NCI-H2081 (cell line): ENCODE measurements around the gene FGR.

Source experiments
- DNase-seq, 2 experiments: peaks; one replicate each; lab custom pipeline; 2025; lab: John Stamatoyannopoulos, UW

The FGR gene

GRCh38 chr1:27600498-27601175, 34.3 kb downstream of the FGR start:
- no peak for DNase-seq

DNA sequence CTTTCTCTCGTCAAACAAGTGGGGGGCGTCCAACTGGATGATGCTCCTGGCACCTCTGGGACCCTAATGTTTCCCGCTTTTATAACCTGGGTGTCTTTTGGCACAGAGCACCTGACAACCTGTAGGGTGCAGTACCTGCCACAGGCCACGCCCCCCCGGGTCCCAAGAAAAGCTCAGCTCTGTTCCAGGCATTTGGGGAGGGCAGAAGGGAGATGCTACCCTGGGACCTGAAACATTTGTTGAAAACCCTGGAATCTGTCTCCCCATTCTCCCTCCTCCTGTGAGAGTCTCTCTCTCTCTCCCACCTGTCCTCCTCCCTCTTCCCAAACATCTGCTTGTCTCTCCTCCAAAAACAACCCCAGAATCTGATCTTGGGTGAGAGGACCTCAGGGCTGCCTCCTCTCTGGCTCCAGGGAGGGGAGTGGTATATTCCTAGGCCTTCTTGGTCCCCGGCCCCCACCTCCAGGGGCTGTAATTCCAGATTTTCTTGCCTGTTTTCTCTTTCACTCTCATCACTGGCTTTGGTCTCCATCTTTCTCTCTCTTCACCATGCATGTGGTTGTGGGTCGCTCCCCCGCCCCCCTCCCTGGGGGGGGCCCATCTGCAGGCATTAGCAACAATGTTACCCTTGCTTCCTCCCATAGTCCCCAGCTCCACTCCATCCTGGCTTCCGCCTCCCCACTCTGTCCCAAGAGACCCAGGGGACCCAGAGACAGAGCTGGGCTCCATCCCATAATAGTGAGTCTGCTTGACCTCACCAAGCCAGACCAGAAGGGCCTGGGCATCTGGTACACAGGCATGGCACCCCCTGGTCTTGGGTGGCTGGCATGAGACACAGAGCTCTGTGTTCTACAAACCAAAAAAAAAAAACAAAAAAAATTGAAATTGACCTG, 35.1 kb downstream of the FGR start:
- DNase-seq, result no peak

DNA sequence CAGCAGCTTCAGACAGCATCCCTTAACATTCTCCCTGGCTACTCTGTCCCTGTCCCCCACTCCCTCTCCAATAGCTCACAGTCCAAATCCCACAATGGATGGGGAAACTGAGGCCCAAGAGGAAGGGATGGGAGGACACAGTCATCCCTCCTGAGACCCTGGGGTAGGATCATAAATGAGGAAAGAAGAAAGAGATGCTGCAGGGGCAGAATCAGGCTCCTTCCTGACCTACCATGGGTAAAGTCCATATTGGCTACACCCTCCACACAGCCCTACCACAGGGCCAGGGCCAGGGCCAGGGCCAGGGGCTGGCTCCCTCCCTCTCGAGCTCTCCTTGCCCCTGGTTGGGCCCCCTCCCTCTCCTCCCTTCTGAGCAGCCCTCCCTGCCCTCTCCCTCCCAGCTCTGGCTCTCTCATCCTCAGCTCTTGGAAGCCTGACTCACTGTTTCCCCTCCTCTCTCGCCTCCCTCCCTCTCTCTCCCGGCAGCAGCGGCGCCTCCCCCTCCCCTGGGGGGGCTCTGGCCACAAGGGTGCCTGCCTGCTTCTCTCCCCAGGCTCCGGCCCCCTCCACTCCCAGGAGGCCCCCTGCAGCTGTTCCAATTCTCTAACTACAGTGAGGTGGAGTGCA, 36.0 kb downstream of the FGR start:
- peak in 1 of 2 experiments; percentile 30 for DNase-seq

GRCh38 chr1:27598295-27598687, 36.7 kb downstream of the FGR start:
- DNase-seq, result no peak

GRCh38 chr1:27597516-27598294, 37.3 kb downstream of the FGR start:
- DNase-seq, result no peak

GRCh38 chr1:27596986-27597385, 38.0 kb downstream of the FGR start:
- DNase-seq, result no peak

GRCh38 chr1:27596261-27596660, 38.7 kb downstream of the FGR start:
- DNase-seq, result no peak

DNA sequence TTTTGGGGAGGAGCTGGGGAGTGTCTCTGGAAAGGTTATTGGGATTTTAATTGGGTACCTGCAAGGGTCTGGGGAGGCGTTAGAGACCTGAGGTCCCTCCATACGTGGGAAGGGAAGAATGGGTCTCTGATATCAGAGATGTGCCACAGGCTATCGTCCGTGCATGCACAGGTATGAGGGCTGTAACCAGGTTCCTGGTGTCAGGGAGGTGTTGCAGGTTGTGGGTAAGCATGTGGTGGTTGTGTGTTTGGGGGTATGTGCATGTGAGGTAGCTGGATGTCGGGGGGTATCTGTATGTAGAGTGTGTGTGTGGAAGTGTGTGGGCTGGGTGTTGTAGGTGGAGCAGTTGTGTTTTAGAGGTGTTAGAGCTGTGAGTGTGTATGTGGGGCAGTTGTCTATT, 39.4 kb downstream of the FGR start:
- no peak for DNase-seq

DNA sequence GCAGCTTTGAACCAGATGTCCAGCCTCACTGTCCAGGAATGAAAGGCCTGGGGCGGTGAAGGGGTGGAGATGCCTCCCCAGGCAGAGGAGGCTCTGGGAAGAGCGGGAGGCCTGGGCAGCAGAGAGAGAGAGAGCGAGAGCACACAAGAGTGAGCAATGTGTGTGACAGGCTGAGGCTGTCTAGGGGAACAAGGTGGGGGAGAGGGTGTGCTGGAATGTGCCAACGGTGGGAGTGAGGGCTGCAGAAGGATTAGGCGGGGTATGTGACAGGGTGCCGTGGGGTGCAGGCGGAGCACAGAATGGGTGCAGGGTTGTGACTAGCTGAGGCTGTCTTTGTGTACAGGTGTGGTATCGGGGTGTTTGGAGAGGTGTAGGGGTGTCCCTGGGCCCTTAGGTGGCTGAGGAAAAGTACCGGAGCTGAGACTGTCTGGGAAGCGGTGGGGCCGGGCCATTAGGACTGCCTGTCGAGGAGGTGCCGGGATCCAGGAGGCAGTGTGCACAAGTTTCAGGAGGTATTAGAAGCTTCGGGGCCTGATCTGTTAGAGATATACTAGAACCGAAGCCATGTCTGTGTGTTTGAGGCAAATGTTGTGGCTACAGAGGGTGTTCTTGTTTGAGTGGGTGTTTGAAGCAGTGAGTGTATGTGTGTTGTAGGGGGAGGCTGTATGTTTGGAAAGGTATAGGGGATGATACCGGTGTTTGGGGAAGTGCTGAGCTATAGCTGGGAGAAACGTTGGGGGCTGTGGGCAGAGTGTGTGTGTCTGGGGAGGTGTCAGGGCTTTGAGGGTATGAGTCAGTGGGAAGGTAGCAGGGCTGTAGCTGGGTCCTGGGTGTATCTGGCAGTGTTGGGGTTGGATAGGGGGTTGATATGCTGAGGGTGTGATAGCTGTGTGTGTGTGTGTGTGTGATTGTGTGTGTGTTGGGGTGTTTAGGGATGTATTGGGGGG, 40.1 kb downstream of the FGR start:
- no peak for DNase-seq

DNA sequence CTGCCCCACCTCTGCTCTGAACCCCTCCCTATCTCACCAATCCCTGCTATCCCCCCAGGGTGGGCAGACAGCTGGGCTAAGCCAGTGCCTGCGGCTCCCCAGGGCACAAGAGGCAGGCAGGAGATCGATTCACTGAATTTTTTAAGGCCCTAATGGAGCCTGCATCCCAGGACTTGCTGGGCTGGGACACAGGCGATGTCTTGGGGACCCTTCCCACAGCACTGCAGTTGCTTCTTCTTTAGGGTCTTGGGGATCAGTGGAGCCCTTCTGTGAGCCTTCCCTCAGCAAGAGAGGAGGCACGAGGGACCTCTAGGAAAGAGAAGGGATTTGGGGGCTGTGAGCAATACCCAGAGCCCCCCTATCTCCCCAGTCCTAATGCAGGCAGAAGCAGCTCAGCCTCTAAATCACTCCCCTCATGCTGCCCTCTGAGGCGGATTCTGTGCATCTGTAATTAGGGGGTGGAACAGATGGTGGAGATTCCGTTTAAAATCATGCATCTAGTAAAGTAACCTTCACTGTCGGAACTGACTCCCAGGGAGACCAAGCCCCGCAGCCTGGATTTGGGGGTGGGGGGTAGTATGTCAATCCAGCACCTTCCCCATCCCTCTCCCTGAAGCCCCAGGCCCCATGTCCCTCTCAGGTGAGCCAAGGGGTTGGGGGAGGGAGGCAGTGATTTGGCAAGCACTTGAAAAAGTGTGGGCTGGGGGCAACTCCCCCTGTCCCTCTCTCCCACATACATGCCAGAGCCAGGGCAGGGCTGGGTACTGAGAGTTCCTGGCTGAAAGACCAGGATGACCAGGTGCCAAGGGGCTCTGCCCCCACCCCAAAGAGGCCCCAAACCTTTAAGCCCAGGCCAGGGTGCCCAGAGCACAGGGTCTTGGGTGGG, 41.1 kb downstream of the FGR start:
- DNase-seq, result no peak

DNA sequence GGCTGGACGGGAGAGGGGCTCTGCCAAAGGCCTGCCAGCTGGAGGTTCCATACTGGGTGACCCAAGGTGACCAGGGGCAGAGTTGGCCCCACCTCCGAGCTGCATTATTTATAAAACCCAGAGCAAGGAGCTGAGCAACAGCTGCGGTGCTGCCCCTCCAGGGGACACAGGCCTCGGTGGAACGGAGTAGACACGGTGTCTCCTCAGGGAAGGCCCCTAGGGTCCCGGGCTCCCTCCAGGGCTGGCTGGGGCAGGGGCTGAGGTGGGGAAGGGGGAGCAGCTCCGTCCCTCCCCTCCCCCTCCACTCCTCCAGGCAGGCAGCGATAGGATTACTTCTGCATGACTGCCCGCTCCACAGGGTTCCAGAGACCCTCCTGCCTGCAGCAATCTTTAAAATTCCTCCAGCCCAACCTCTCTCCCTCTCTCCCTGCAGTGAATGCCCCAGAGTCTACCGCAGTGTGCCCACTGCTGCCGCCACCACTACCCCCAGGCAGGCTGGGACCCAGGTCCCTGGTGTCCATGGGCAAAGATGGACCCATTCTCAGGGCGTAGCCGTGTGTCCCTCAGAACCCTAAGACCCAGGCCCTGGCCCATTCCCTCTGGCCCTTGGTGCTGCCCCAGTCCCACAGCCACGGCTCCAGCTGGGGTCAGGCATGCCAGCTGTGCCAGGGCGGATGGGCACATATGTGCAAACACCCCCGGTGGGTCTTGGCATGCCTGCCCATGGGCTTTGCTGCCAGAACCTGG, 41.9 kb downstream of the FGR start:
- DNase-seq, result no peak

DNA sequence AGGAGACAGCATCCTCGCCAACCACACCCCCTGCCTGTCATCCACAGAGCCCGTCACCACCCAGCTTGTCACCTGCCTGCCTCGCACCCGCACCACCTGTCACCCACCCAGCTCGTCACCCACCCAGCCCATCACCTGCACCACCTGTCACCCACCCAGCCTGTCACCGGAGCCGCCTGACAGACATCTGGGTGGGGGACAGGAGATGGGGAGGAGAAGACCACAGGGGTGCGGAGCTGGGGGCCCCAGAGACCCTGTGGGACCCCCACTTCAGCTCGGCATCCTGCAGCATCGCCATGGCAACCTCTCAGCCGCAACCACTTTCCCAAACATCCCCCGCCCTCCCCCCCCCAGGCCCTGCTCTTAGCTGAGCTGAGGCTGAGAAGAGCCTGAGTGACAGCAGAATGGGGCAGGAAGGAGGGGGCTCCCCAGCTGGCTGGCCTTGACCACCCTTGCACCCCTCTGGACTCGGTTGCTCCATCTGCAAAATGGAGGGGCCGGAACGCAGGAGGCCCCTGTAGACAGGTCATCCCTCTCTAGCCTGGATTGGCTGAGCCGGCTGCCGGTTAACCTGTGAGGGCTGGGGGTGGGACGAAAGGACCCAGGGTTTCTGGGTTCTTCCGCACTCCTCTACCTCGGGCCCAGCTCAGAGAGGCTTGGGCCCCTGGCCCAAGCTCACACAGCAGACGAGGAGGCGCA, 42.6 kb downstream of the FGR start:
- no peak for DNase-seq

GRCh38 chr1:27591622-27592021, 43.4 kb downstream of the FGR start:
- DNase-seq, result peak in 1 of 2 experiments; percentile 62

- no peak for DNase-seq
Measured at GRCh38 chr1:27590917-27591508, 44.0 kb downstream of the FGR start.

GRCh38 chr1:27589841-27590426, 45.1 kb downstream of the FGR start:
- peak; percentile 64 to 85 for DNase-seq

GRCh38 chr1:27589441-27589840, 45.5 kb downstream of the FGR start:
- no peak for DNase-seq

DNA sequence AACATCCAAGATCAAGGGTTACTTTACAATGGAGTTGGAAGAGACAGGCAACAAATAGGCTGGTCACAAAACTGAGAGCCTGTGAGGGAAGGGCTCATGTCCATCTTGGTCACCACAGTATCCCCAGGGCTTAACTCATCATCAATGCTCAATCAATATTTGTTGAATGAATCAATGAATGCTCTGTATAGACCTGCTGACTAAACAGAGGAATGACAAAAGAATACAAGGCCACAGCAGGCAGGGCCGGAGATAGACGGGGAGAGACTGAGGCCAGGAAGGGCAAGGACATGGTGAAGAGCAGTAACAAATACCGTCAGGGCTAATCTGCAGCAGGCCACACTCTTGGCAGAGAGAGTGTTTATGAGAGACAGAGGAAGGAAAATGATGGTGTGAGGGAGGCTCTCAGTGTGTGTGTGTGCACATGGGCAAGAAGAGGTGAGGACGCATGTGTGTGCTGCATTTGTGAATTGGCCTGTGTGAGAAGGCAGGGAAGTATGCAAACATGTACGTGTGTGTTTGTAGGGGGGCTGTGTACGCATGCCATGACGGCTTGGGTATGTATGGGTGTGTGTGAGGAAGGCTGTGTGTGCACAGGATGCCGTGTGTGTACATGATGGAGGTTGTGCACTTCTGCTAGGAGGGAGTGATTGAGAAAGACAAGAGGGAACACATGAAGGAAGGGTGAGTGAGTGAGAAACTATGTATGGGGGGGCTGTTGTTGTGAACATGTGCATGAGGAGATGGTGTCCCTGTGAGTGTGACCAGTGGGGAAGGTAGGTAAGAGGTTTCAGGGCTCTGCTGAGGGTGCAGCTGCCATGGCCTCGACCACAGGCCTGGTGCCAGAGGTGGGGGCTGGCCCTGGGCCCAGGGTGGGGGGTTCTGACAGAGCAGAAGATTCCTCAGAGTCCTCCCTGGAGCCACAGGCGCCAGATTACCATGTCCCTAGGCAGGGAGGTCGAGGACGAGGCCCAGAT, 46.4 kb downstream of the FGR start:
- DNase-seq, result no peak
